Stimulated activated CD4-positive, alpha-beta T cell treated with anti-CD3 and anti-CD28 coated beads, Interleukin-15, amount 100 ng/mL, for 1 hour (primary cell): Measurements from ENCODE around the gene CC2D2B.
"Not testable (repeated sequence)": the region's sequence is repeated elsewhere in the genome, so short reads cannot be mapped to it uniquely, and the experiment has no call there.

ENCODE experiments used
- DNase-seq, 2 donors: peaks; one replicate each; pipeline ENCODE4 v3.0.0-alpha.2; 2020; ENCODE audit warnings: low read depth in 1 of 2, low spot score in 1 of 2

The CC2D2B gene

GRCh38 chr10:95906677-95907455, 909 bp upstream of the CC2D2B start:
- peak in 1 of 2 donors; percentile 2 for DNase-seq

DNA sequence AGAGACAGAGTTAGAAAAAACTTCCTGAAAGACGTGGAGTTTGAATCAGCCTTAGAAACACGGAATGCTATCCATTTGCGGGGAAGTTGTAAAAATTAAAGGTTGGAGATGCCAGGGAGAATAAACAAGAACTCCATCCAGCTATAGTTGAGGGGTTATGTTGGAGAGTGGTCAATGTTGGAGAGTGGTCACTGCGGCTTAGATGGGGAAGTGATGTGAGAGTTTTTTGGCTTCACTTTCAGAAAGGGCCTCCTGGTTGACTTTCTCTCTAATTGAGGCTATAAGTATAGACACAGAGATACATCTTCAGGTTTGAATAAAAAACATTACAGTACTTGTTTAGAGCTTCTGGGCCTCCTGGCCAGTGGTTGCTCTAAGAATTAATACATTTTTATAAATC, 675 bp downstream of the CC2D2B start:
- DNase-seq, result no peak

DNA sequence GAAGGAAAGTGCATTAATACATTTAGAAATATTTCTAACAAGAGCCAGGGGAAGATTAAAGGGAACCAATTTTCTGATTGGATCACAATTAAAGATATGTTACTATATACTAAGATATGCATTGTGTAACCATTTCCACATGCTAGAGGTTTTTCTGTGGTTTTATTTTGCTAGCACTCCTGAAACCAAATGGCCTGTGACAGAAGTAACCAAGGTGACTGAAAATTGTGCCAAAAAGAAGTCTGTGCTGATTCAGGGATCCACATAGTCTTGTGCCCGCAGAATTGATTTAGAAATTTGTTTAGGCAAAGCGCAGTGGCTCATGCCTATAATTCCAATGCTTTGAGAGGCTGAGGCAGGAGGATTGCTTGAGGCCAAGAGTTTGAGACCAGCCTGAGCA, 1.8 kb downstream of the CC2D2B start:
- no peak for DNase-seq

- not testable (repeated sequence) for DNase-seq
Measured at GRCh38 chr10:95916039-95916438, 8.3 kb downstream of the CC2D2B start.

GRCh38 chr10:95920798-95921426, 13.1 kb downstream of the CC2D2B start:
- DNase-seq, result no peak

DNA sequence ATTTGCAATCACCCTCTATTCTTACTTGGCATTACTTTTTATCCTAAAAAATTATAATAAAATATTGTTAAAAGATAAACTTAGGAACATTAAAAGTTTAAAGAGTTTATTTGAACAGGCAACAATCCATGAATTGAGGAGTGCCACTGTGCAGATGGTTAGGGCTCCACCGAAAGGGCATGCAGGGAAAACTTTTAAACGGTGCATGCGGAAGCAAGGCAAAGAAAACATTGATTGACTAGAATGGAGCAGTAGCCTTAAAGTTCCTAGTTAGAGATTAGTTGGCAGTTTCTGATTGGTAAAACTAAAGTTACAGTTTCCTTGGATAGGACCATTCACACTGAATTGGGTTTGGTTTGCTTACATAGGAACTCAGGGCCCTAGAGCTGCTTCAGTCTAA, 17.3 kb downstream of the CC2D2B start:
- no peak for DNase-seq

- no peak for DNase-seq
Measured at GRCh38 chr10:95935429-95935828, 27.7 kb downstream of the CC2D2B start.

DNA sequence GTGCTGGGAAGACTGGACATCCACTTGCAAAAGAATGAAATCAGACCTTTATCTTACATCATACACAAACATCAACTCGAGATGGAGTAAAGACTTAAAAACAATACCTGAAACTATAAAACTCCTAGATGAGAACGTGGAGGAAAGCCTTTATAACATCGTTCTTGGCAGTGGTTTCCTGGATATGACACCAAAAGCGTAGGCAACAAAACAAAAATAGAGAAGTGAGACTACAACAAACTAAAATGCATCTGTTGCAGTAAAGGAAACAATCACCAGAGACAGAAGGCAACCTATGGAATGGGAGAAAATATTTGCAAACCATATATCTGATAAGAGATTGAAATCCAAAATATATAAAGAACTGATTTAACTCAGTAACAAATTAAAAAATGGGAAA, 33.3 kb downstream of the CC2D2B start:
- DNase-seq, result no peak

- DNase-seq, result no peak
Measured at GRCh38 chr10:95963202-95963990, 55.6 kb downstream of the CC2D2B start.

- DNase-seq, result no peak
Measured at GRCh38 chr10:95963991-95964389, 56.2 kb downstream of the CC2D2B start.

- no peak for DNase-seq
Measured at GRCh38 chr10:95964756-95965155, 57.0 kb downstream of the CC2D2B start.

- no peak for DNase-seq
Measured at GRCh38 chr10:95976362-95977229, 68.8 kb downstream of the CC2D2B start.

DNA sequence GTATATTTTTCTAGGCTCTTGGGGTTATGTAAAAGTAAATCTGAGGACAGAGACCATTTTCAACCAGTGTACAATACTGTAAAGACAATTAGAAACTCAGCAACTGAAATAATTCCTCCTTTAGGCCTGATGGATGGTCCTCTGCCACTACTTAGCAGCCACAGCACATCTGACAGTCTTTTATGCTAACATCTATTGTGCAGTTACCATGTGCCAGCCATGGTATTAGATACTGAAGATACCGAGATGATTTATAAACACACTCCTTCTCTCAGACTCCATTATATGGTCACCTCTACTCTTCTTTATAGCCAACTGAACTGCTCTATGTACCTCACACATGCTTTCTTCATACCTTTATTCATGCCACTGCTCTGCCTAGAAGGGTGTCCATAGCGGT, 74.4 kb downstream of the CC2D2B start:
- no peak for DNase-seq

DNA sequence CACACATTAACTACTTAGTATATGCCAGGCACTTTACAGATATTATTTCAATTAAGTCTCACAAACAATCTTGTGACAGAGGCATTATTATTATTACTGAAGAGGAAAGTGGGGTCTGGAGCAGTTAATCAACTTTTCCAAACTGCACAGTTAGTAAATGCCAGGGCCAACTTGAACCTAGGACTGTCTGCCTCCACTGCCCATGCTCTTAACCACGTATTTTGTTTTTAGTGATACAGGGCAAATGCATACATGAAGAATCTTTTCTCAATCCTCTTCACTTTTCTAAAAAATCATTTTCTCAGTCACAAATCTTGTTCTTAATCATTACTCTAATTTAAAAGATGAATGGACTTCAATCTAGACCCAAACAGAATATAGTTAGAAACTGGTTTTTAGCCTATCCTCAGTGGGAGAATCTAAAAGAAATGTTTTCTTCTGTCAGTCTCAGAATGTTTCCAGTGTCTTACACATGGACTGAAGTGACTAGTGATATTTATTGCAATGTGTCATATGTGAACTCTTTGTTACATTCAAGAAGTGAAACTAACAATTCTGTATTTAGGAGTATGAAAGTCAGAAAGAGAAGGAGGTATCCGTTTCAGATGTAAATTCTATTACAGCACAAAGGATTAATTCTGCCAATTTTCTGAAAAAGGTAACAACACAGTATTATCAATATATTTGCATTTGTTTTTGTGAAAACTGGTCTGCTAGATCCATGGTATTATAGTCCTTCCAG, 80.1 kb downstream of the CC2D2B start:
- DNase-seq, result no peak

- no peak for DNase-seq
Measured at GRCh38 chr10:95988702-95989101, 80.9 kb downstream of the CC2D2B start.

DNA sequence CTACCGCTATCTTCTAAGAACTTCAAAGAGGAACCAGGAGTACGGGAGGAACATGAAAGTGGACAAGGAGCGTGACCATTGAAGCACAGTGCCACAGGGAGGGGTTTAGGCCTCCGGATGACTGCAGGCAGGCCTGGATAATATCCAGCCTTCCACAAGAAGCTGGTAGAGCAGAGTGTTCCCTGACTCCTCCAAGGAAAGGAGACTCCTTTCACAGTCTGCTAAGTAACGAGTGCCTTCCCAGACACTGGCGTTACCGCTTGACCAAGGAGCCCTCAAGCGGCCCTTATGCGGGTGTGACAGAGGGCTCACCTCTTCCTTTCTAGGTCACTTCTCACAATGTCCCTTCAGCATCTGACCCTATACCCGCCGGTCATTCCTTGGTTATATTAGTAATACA, 86.6 kb downstream of the CC2D2B start:
- DNase-seq, result not testable (repeated sequence)

DNA sequence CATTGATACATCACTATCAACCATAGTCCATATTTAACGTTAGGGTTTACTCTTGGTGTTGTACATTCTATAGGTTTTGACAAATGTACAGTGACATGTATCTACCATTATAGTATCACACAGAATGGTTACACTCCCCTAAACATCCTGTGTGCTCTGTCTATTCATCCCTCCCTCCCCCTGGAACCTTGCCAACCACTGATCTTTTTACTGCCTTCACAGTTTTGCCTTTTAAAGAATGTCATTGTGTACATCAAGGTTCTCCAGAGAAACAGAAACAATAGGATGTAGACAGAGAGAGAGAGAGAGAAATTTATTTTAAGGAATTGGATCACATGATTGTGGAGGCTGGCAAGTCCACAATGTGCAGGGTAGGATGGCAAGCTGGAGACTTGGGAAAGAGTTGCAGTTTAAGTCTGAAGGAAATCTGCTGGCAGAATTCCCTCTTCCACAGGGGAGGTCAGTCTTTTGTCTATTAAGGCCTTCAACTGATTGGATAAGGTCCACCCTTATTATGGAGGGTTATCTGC, 90.5 kb downstream of the CC2D2B start:
- no peak for DNase-seq

DNA sequence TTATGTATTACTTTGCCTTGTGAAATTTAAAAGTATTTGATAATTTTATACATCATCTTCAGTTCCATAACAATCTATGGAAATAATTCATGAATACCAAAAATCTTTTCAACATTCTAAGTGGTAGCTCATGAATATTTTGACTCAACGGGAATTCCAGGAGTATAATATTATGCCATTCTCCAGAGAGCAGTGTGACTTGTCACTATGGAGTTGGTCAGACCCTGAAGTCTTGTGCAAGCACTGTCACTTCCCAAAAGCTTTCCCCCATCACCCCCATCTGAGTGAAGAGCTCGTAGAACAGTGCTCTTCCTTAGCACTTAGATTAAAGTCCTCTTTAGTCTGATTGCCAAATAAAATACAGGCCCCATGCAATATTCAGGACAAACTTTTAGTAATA, 106.2 kb downstream of the CC2D2B start:
- DNase-seq, result no peak

DNA sequence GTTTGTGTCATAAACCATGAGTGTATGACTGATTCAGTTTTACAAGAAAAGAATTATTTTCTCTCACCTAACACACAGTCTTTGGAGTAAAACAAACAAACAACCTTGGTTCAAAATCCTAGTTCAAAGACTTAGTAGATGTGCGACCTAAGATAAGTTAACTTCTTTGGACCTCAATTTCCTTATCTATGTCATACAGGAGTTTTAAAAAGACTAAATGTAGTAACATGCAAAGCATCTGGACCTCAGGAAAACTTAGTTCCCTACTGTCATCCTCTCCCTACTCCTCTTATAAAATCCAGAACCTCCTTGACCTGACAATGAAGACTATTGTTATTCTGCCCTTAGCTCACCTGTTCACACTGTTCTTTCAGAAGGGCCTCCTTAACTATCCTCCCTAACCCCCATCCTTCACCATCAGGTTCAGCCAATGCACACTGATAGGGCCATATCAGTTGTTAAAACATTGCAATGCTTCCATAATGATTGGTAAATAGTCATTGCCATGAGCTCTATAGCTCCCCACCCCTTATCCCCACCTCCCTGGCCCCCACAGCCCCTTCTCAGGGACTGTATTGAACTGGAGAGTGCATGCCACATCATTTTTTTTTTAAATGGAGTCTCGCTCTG, 106.8 kb downstream of the CC2D2B start:
- no peak for DNase-seq
